ENCODE data around the gene SNRNP40.

GRCh38 chr1:31218705-31219104 is 77.9 kb downstream of the SNRNP40 start:
- TF ChIP-seq CTCF (IDR thresholded peaks at IDR 0.05 in 4 of 5, conservative IDR thresholded peaks at IDR 0.05 in 1 of 5) (no peak), POLR2A (IDR thresholded peaks at IDR 0.05) (no peak)
